GM21717 (cell line): Measurements from ENCODE around the gene FCGR3B.
"Not testable (repeated sequence)": the region's sequence is repeated elsewhere in the genome, so short reads cannot be mapped to it uniquely, and the experiment has no call there.

Source experiments
- ATAC-seq: cut with Tn5 transposase; IDR thresholded peaks from one replicate; pipeline ENCODE4 v1.9.1; 2021; ENCODE audit warnings: mild to moderate bottlenecking, moderate library complexity; ENCODE audit not compliant: unreplicated experiment

The FCGR3B gene

GRCh38 chr1:161631076-161631475, at the start of gene FCGR3B:
Gene FCGR3B, minus strand, starts transcription at chr1:161631176. Its CDS starts 82 bp downstream, at chr1:161631094.
- no peak for ATAC-seq

GRCh38 chr1:161678500-161678899, 47.5 kb upstream of the FCGR3B start:
- ATAC-seq: no peak

- ATAC-seq: no peak
These were observed 46.1 kb upstream of the FCGR3B start for GRCh38 chr1:161676958-161677689.

- no peak for ATAC-seq
These were observed 45.5 kb upstream of the FCGR3B start for GRCh38 chr1:161676441-161676840.

- not testable (repeated sequence) for ATAC-seq
These were observed 43.9 kb upstream of the FCGR3B start for GRCh38 chr1:161674908-161675307.

GRCh38 chr1:161674447-161674846, 43.5 kb upstream of the FCGR3B start:
- not testable (repeated sequence) for ATAC-seq

- ATAC-seq: not testable (repeated sequence)
These were observed 42.5 kb upstream of the FCGR3B start for GRCh38 chr1:161673437-161673836.

GRCh38 chr1:161671045-161672020, 40.4 kb upstream of the FCGR3B start:
- not testable (repeated sequence) for ATAC-seq

- not testable (repeated sequence) for ATAC-seq
These were observed 33.7 kb upstream of the FCGR3B start for GRCh38 chr1:161664689-161665088.

GRCh38 chr1:161663569-161663968, 32.6 kb upstream of the FCGR3B start:
- ATAC-seq: peak; percentile 24

- peak; percentile 62 for ATAC-seq
These were observed 31.8 kb upstream of the FCGR3B start, which contains the start of gene FCGR2B for GRCh38 chr1:161662684-161663339. Gene FCGR2B, plus strand, starts transcription at chr1:161663143. Its CDS starts 99 bp downstream, at chr1:161663242.

- not testable (repeated sequence) for ATAC-seq
These were observed 30.8 kb upstream of the FCGR3B start for GRCh38 chr1:161661660-161662311.

GRCh38 chr1:161658524-161658923, 27.5 kb upstream of the FCGR3B start:
- not testable (repeated sequence) for ATAC-seq

- not testable (repeated sequence) for ATAC-seq
These were observed 23.0 kb upstream of the FCGR3B start for GRCh38 chr1:161653971-161654370.

- not testable (repeated sequence) for ATAC-seq
These were observed 22.6 kb upstream of the FCGR3B start for GRCh38 chr1:161653541-161653940.

GRCh38 chr1:161647507-161648360, 16.8 kb upstream of the FCGR3B start:
- ATAC-seq: not testable (repeated sequence)

- ATAC-seq: not testable (repeated sequence)
These were observed 13.9 kb upstream of the FCGR3B start for GRCh38 chr1:161644855-161645254.

- not testable (repeated sequence) for ATAC-seq
These were observed 12.7 kb upstream of the FCGR3B start for GRCh38 chr1:161643481-161644208.

- ATAC-seq: not testable (repeated sequence)
These were observed 11.7 kb upstream of the FCGR3B start for GRCh38 chr1:161642697-161643096.
